Measurements from ENCODE around the gene TRMT11.

TRMT11 gene

DNA sequence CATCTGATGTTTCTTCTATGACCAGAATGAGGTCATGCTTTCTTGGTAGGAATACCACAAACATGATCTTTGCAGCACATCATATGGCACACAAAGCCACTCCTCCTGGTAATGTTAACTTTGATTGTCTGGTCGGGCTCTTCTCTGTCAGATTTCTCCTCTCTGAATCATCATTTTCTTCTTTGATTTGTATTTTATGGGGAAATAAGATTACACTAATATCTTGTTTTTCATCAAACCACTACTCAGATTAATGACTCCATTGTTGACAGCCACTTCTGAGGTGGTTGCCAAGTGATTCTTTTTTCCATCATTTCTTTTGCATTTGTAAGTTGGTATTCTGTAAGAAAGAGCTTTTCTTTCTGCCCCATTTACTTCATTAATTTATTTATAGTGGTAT lies 29.5 kb downstream of the TRMT11 start:
- no peak for TF ChIP-seq TAF1 (IDR thresholded peaks at IDR 0.05; ENCODE audit: borderline replicate concordance, insufficient read depth, low read length)
- TF ChIP-seq SIN3A (IDR thresholded peaks at IDR 0.05; ENCODE audit: borderline replicate concordance, insufficient read depth, low read length) = no peak
- TF ChIP-seq, protein P1, sequence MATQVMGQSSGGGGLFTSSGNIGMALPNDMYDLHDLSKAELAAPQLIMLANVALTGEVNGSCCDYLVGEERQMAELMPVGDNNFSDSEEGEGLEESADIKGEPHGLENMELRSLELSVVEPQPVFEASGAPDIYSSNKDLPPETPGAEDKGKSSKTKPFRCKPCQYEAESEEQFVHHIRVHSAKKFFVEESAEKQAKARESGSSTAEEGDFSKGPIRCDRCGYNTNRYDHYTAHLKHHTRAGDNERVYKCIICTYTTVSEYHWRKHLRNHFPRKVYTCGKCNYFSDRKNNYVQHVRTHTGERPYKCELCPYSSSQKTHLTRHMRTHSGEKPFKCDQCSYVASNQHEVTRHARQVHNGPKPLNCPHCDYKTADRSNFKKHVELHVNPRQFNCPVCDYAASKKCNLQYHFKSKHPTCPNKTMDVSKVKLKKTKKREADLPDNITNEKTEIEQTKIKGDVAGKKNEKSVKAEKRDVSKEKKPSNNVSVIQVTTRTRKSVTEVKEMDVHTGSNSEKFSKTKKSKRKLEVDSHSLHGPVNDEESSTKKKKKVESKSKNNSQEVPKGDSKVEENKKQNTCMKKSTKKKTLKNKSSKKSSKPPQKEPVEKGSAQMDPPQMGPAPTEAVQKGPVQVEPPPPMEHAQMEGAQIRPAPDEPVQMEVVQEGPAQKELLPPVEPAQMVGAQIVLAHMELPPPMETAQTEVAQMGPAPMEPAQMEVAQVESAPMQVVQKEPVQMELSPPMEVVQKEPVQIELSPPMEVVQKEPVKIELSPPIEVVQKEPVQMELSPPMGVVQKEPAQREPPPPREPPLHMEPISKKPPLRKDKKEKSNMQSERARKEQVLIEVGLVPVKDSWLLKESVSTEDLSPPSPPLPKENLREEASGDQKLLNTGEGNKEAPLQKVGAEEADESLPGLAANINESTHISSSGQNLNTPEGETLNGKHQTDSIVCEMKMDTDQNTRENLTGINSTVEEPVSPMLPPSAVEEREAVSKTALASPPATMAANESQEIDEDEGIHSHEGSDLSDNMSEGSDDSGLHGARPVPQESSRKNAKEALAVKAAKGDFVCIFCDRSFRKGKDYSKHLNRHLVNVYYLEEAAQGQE (IDR thresholded peaks at IDR 0.05; ENCODE audit: insufficient read depth in 1 of 2, low read depth in 2 of 2, low read length in 2 of 2) = no peak
- no peak for TF ChIP-seq FOXP2 (optimal IDR thresholded peaks at IDR 0.05; ENCODE audit: borderline replicate concordance, extremely low read depth, extremely low read length, insufficient read depth)
- TF ChIP-seq POLR2AphosphoS5 (IDR thresholded peaks at IDR 0.05; ENCODE audit: low read depth, low read length) = no peak

- no peak for TF ChIP-seq SIN3A (IDR thresholded peaks at IDR 0.05; ENCODE audit: borderline replicate concordance, insufficient read depth, low read length)
- TF ChIP-seq POLR2AphosphoS5 (IDR thresholded peaks at IDR 0.05; ENCODE audit: low read depth, low read length) = no peak
- TF ChIP-seq TAF1 (IDR thresholded peaks at IDR 0.05; ENCODE audit: borderline replicate concordance, insufficient read depth, low read length) = no peak
- TF ChIP-seq, protein P1 (IDR thresholded peaks at IDR 0.05; ENCODE audit: insufficient read depth in 1 of 2, low read depth in 2 of 2, low read length in 2 of 2) = no peak
- TF ChIP-seq FOXP2 (optimal IDR thresholded peaks at IDR 0.05; ENCODE audit: borderline replicate concordance, extremely low read depth, extremely low read length, insufficient read depth) = no peak
Measured at GRCh38 chr6:126016591-126016990, 30.3 kb downstream of the TRMT11 start.

GRCh38 chr6:126017668-126018067 lies 31.3 kb downstream of the TRMT11 start:
- TF ChIP-seq SIN3A (IDR thresholded peaks at IDR 0.05; ENCODE audit: borderline replicate concordance, insufficient read depth, low read length) (no peak), FOXP2 (optimal IDR thresholded peaks at IDR 0.05; ENCODE audit: borderline replicate concordance, extremely low read depth, extremely low read length, insufficient read depth) (no peak), TAF1 (IDR thresholded peaks at IDR 0.05; ENCODE audit: borderline replicate concordance, insufficient read depth, low read length) (no peak), POLR2AphosphoS5 (IDR thresholded peaks at IDR 0.05; ENCODE audit: low read depth, low read length) (no peak)
- TF ChIP-seq, protein P1 (IDR thresholded peaks at IDR 0.05; ENCODE audit: insufficient read depth in 1 of 2, low read depth in 2 of 2, low read length in 2 of 2) = no peak

DNA sequence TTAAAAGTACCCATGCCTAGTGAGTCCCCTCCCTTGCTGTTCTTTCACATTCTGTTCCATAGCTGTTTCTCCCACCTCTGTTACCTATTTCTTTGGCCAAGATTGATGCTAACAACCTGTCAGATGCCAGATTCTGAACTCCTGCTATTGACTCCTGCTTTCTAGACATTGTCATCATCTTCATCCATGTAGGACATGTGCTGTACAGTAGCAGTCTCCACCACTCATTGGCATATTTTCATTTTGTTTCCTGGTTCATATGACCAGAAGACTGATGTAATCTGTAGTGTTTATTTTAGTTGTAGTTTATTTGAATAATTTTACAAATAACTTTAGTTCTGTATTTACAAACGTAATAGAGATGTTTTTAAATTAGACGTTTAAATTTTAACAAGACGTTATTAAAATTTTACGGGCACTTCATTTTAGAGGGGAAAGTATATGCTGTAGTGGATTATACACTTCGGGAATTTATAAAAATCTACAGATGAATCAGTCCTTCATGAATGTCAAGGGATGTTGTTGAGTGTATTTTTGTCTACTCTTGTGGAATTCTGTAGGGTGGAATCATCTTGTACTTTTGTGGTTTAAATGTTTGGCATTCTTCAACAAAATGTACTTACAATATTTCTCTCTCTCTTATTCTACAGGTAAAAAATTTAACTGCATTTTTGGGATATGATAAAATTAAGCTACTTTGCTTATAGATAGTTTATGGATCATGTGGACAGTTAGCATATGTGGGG lies 34.1 kb downstream of the TRMT11 start:
- TF ChIP-seq, protein P1 (IDR thresholded peaks at IDR 0.05; ENCODE audit: insufficient read depth in 1 of 2, low read depth in 2 of 2, low read length in 2 of 2) = no peak
- TF ChIP-seq SIN3A (IDR thresholded peaks at IDR 0.05; ENCODE audit: borderline replicate concordance, insufficient read depth, low read length) (no peak), TAF1 (IDR thresholded peaks at IDR 0.05; ENCODE audit: borderline replicate concordance, insufficient read depth, low read length) (no peak), POLR2AphosphoS5 (IDR thresholded peaks at IDR 0.05; ENCODE audit: low read depth, low read length) (no peak), FOXP2 (optimal IDR thresholded peaks at IDR 0.05; ENCODE audit: borderline replicate concordance, extremely low read depth, extremely low read length, insufficient read depth) (no peak)
